OCI-LY3 (cell line): ENCODE measurements around the gene PTCRA.
"Not testable (repeated sequence)": the region's sequence is repeated elsewhere in the genome, so short reads cannot be mapped to it uniquely, and the experiment has no call there.

Source experiments
- H2AFZ ChIP-seq: fragments of 200-600, 300-600 bp; shearing (Covaris generic); 2 replicates; pipeline ENCODE4 v1.6.0; 2014; ENCODE audit warnings: antibody characterized with exemption, low read depth, low read length
- H3K27ac ChIP-seq: fragments of 200-600, 300-600 bp; sonication (generic); 2 replicates; pipeline ENCODE4 v1.5.1; 2014; ENCODE audit warnings: mild to moderate bottlenecking, low read length, moderate library complexity, mixed read lengths
- H3K27me3 ChIP-seq: fragments of 200-600, 300-600 bp; sonication (generic); 2 replicates; pipeline ENCODE4 v1.6.1; 2014; ENCODE audit warnings: low read depth, low read length, mixed read lengths
- H3K36me3 ChIP-seq: fragments of 200-600, 300-600 bp; sonication (generic); replicated peaks from 2 replicates; pipeline ENCODE3; 2014; ENCODE audit warnings: low read depth, low read length, mixed read lengths
- H3K4me1 ChIP-seq: fragments of 300-600, 200-600 bp; sonication (generic); 2 replicates; pipeline ENCODE4 v1.6.1; 2014; ENCODE audit warnings: low read length, mixed read lengths
- H3K4me2 ChIP-seq: fragments of 200-600, 300-600 bp; sonication (generic); 2 replicates; pipeline ENCODE4 v1.6.1; 2014; ENCODE audit warnings: low read length, mixed read lengths
- H3K4me3 ChIP-seq: fragments of 300-600, 200-600 bp; sonication (generic); 2 replicates; pipeline ENCODE4 v1.5.1; 2014; ENCODE audit warnings: antibody characterized with exemption, mild to moderate bottlenecking, low read length, moderate library complexity
- H3K79me2 ChIP-seq: fragments of 300-600, 200-600 bp; shearing (Covaris generic); 2 replicates; pipeline ENCODE4 v1.6.1; 2014; ENCODE audit warnings: mild to moderate bottlenecking, low read length, mixed read lengths
- H3K9ac ChIP-seq: fragments of 300-600, 200-600 bp; shearing (Covaris generic); 2 replicates; pipeline ENCODE4 v1.6.0; 2014; ENCODE audit warnings: mild to moderate bottlenecking, low read length, moderate library complexity
- H3K9me3 ChIP-seq: fragments of 200-600, 300-600 bp; shearing (Covaris generic); 2 replicates; pipeline ENCODE4 v1.6.1; 2014; ENCODE audit warnings: low read length, mixed read lengths; ENCODE audit not compliant: insufficient read depth
- H4K20me1 ChIP-seq: fragments of 200-600, 300-600 bp; sonication (generic); 2 replicates; pipeline ENCODE4 v1.6.1; 2016; ENCODE audit warnings: low read length, mixed read lengths; ENCODE audit not compliant: insufficient read depth
- EZH2phosphoT487 ChIP-seq: fragments of 200-600 bp; shearing (Covaris generic); IDR thresholded peaks from 2 replicates; pipeline ENCODE4 v1.6.1; 2018; ENCODE audit warnings: antibody characterized with exemption, mixed run types, low read depth
- TF ChIP-seq, protein P1 (sequence below): fragments of 200-600, 300-600 bp; sonication (generic); IDR thresholded peaks from 2 replicates; pipeline ENCODE4 v1.5.1; 2014; ENCODE audit warnings: antibody characterized with exemption, low read length, low read depth

PTCRA gene

DNA sequence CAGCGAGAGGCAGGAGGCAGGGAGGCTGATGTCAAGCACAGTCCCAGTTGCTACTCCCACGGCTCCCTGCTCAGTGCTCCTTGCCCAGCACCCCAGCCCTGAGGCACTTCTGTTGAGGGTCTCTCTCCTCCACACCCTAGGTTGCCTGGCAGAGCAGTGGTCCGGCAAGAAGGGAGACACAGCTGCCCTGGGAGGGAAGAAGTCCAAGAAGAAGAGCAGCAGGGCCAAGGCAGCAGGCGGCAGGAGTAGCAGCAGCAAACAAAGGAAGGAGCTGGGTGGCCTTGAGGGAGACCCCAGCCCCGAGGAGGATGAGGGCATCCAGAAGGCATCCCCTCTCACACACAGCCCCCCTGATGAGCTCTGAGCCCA, 22.6 kb downstream of the PTCRA start:
- no peak overlapping the region for H3K9ac ChIP-seq
- H2AFZ ChIP-seq: no peak overlapping the region
- H3K9me3 ChIP-seq: no peaks in the 10 kb centered on the region
- no peak overlapping the region for H3K4me3 ChIP-seq
- no peak overlapping the region for H3K4me2 ChIP-seq
- no peak overlapping the region for H3K27ac ChIP-seq
- no peaks in the 10 kb centered on the region for H3K27me3 ChIP-seq
- H4K20me1 ChIP-seq: peaks cover 61% of the 10 kb centered on the region
- H3K4me1 ChIP-seq: peaks cover 33% of the 10 kb centered on the region
- peaks cover 79% of the 10 kb centered on the region for H3K36me3 ChIP-seq
- H3K79me2 ChIP-seq: peaks cover 60% of the 10 kb centered on the region
- TF ChIP-seq EZH2phosphoT487: no peak
- TF ChIP-seq, protein P1, sequence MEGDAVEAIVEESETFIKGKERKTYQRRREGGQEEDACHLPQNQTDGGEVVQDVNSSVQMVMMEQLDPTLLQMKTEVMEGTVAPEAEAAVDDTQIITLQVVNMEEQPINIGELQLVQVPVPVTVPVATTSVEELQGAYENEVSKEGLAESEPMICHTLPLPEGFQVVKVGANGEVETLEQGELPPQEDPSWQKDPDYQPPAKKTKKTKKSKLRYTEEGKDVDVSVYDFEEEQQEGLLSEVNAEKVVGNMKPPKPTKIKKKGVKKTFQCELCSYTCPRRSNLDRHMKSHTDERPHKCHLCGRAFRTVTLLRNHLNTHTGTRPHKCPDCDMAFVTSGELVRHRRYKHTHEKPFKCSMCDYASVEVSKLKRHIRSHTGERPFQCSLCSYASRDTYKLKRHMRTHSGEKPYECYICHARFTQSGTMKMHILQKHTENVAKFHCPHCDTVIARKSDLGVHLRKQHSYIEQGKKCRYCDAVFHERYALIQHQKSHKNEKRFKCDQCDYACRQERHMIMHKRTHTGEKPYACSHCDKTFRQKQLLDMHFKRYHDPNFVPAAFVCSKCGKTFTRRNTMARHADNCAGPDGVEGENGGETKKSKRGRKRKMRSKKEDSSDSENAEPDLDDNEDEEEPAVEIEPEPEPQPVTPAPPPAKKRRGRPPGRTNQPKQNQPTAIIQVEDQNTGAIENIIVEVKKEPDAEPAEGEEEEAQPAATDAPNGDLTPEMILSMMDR: no peak

DNA sequence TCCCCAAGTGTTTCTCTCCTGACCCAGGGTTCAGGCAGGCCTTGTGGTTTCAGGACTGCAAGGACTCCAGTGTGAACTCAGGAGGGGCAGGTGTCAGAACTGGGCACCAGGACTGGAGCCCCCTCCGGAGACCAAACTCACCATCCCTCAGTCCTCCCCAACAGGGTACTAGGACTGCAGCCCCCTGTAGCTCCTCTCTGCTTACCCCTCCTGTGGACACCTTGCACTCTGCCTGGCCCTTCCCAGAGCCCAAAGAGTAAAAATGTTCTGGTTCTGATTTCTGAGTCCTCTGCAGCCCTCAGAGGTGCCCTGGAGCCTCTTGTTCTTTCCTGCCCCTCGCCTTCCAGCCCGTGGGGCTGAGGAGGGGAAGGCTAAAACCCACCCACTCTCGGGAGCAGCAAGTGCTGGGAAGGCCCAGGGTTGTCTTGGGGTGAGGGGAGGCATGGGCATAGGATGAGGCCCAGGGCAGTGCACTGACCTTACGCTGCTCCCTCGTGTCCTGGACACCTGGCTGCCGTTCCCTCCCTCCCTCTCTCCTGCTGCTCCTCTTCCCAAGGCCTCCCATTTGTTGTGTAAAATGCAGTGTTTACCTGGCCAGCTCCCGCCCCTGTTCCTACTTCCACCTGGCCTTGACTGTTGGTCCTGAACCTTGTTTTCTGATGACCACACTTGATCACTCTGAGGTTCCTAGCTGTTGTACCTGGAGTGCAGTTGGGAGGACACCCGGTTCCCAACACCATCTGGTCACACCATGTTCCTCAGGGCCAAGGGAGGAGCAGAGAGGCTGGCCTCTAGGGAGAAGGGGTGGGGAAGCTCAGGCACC, 23.3 kb downstream of the PTCRA start:
- H3K36me3 ChIP-seq: peaks cover 79% of the 10 kb centered on the region
- TF ChIP-seq, protein P1: no peak
- TF ChIP-seq EZH2phosphoT487: no peak

DNA sequence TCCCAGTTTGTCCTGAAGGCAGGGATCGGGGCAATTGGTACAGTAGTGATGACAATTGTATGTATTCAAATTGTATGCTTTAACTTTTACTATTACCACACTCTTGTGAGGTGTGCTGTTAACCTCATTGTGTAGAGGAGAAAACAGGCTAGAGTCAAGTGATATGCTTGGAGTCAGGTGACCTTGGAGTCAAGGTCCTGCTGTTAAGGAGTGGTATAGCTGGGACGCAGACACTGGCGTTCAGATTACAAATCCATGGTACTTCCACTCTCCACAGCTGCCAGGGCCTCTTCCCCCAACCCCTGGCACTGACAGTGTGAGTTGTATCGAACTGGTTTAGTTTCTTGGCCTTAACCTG, 23.9 kb downstream of the PTCRA start:
- Histone ChIP-seq H3K27me3 (no peaks in the 10 kb centered on the region), H4K20me1 (peaks cover 47% of the 10 kb centered on the region), H3K4me1 (peaks cover 19% of the 10 kb centered on the region), H3K9ac (no peak overlapping the region), H3K4me2 (no peak overlapping the region), H2AFZ (no peak overlapping the region), H3K9me3 (no peaks in the 10 kb centered on the region), H3K4me3 (no peak overlapping the region), H3K27ac (no peak overlapping the region), H3K79me2 (peaks cover 46% of the 10 kb centered on the region), H3K36me3 (peaks cover 74% of the 10 kb centered on the region)
- TF ChIP-seq EZH2phosphoT487: no peak
- TF ChIP-seq, protein P1: no peak

More for the DNA sequence above, 23.3 kb downstream of the PTCRA start:
- Histone ChIP-seq H3K4me2 (no peak overlapping the region), H3K4me1 (peaks cover 25% of the 10 kb centered on the region), H3K27ac (no peak overlapping the region), H3K9me3 (no peaks in the 10 kb centered on the region), H2AFZ (no peak overlapping the region), H3K27me3 (no peaks in the 10 kb centered on the region), H3K79me2 (peaks cover 52% of the 10 kb centered on the region), H3K9ac (no peak overlapping the region), H4K20me1 (peaks cover 53% of the 10 kb centered on the region), H3K4me3 (no peak overlapping the region)

DNA sequence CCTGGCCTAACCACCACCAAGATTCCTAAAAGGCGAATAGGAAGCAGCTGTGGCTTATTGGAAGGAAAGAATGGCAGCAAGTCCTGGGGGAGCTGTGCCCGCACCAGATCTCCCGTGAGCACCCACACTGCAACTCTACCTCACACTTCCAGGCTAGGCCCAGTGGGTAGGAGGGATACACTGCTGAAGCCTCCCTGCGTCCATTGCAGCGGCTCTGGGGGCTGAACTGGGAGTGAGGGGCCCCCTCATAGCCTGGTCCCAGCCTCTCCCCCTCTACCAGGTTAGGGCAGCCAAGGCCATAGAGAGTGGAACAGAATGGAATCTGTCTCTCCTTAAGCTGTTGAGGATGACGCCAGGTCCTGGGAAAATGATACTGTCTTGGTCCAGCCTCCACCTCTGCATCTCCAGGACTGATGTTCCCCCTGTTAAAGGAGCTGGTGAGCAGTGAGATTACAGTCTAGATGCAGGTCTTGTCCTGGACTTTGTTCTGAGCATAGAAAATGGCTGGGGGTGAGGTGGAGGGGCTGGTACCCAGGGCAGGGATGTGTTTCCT, 24.7 kb downstream of the PTCRA start:
- Histone ChIP-seq H3K79me2 (peaks cover 39% of the 10 kb centered on the region), H3K9me3 (no peaks in the 10 kb centered on the region), H3K4me1 (peaks cover 11% of the 10 kb centered on the region), H2AFZ (no peak overlapping the region), H4K20me1 (peaks cover 43% of the 10 kb centered on the region), H3K27ac (no peak overlapping the region), H3K36me3 (peaks cover 72% of the 10 kb centered on the region), H3K4me3 (no peak overlapping the region), H3K4me2 (no peak overlapping the region), H3K9ac (no peak overlapping the region), H3K27me3 (no peaks in the 10 kb centered on the region)
- TF ChIP-seq EZH2phosphoT487: no peak
- TF ChIP-seq, protein P1: no peak

DNA sequence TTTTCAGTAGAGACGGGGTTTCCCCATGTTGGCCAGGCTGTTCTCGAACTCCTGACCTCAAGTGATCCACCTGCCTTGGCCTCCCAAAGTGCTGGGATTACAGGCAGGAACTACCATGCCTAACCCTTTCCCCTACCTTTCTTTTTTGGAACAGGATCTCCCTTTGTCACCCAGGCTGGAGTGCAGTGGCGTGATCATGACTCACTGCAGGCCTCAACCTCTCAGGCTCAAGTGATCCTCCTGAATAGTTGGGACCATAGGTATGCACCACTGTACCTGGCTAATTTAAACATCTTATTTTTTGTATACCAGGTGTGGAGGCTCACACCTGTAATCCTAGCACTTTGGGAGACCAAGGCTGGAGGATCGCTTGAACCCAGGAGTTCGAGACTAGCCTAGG, 25.5 kb downstream of the PTCRA start:
- not testable (repeated sequence) for H3K9ac ChIP-seq, H3K4me2 ChIP-seq, H3K4me1 ChIP-seq, H3K27me3 ChIP-seq, H2AFZ ChIP-seq, H3K27ac ChIP-seq, H3K9me3 ChIP-seq, H3K4me3 ChIP-seq
- H3K36me3 ChIP-seq: peaks cover 65% of the 10 kb centered on the region
- peaks cover 31% of the 10 kb centered on the region for H3K79me2 ChIP-seq
- H4K20me1 ChIP-seq: peaks cover 35% of the 10 kb centered on the region
